Esophagus muscularis mucosa (tissue), 3 donors: ENCODE results near the gene BBC3.

Experiments used
- CTCF ChIP-seq, 3 experiments: fragments of 200-600 bp in 2 of 3; fragments of 450-650 bp in 1 of 3; sonication (generic) in 2 of 3; IDR thresholded peaks; one replicate each; pipeline ENCODE4 v1.5.1; 2017 to 2019; ENCODE audit warnings: antibody characterized with exemption in 3 of 3, mild to moderate bottlenecking in 2 of 3, moderate library complexity in 1 of 3
- POLR2A ChIP-seq: fragments of 450-650 bp; IDR thresholded peaks from one replicate; pipeline ENCODE4 v1.6.1; 2017; ENCODE audit warnings: antibody characterized with exemption, moderate library complexity, mild to moderate bottlenecking, low read depth
- POLR2AphosphoS5 ChIP-seq, 2 donors: sonication (generic); formaldehyde crosslinking; IDR thresholded peaks; one replicate each; pipeline ENCODE4 v1.6.1; 2017; ENCODE audit warnings: antibody characterized with exemption in 2 of 2

GRCh38 chr19:47176071-47176626 lies 54.9 kb downstream of the BBC3 start:
- no peak for TF ChIP-seq CTCF (IDR thresholded peaks at IDR 0.05)
- no peak for TF ChIP-seq POLR2A
- peak in 1 of 2 donors; percentile 18 for TF ChIP-seq POLR2AphosphoS5 (IDR thresholded peaks at IDR 0.05)
